ENCODE measurements around the gene FYB1.
A peak's percentile ranks its signal among the peaks of the same experiment; 100 is the strongest.

FYB1 gene

GRCh38 chr5:39080597-39081204 lies 138.7 kb downstream of the FYB1 start:
- no peak for DNase-seq (ENCODE audit: low read depth in 2 of 2)

- DNase-seq (ENCODE audit: low read depth in 2 of 2), result no peak
Observed at GRCh38 chr5:39080168-39080567, 139.2 kb downstream of the FYB1 start.

- DNase-seq (ENCODE audit: low read depth in 2 of 2), result no peak
Observed at GRCh38 chr5:39079147-39079546, 140.2 kb downstream of the FYB1 start.

GRCh38 chr5:39076757-39077728 lies 142.3 kb downstream of the FYB1 start:
- no peak for DNase-seq (ENCODE audit: low read depth in 2 of 2)

- no peak for DNase-seq (ENCODE audit: low read depth in 2 of 2)
Observed at GRCh38 chr5:39076101-39076756, 143.1 kb downstream of the FYB1 start.

- DNase-seq (ENCODE audit: low read depth in 2 of 2), result peak; percentile 88 to 89
Observed at GRCh38 chr5:39074017-39074814, 145.1 kb downstream of the FYB1 start, which contains the start of gene RICTOR. Gene RICTOR, minus strand, starts transcription at chr5:39074399. Its CDS starts 22 bp downstream, at chr5:39074377.

- no peak for DNase-seq (ENCODE audit: low read depth in 2 of 2)
Observed at GRCh38 chr5:39073767-39074016, 145.7 kb downstream of the FYB1 start.

GRCh38 chr5:39072925-39073766 lies 146.2 kb downstream of the FYB1 start:
- peak; percentile 17 to 44 for DNase-seq (ENCODE audit: low read depth in 2 of 2)

- DNase-seq (ENCODE audit: low read depth in 2 of 2), result no peak
Observed at GRCh38 chr5:39068099-39068498, 151.3 kb downstream of the FYB1 start.

GRCh38 chr5:39064450-39064849 lies 154.9 kb downstream of the FYB1 start:
- DNase-seq (ENCODE audit: low read depth in 2 of 2), result no peak

- no peak for DNase-seq (ENCODE audit: low read depth in 2 of 2)
Observed at GRCh38 chr5:39063037-39063436, 156.3 kb downstream of the FYB1 start.

GRCh38 chr5:39062530-39062929 lies 156.8 kb downstream of the FYB1 start:
- DNase-seq (ENCODE audit: low read depth in 2 of 2), result no peak

GRCh38 chr5:39062104-39062503 lies 157.3 kb downstream of the FYB1 start:
- DNase-seq (ENCODE audit: low read depth in 2 of 2), result no peak

- no peak for DNase-seq (ENCODE audit: low read depth in 2 of 2)
Observed at GRCh38 chr5:39059064-39059463, 160.3 kb downstream of the FYB1 start.

- DNase-seq (ENCODE audit: low read depth in 2 of 2), result no peak
Observed at GRCh38 chr5:39058178-39058921, 161.0 kb downstream of the FYB1 start.

GRCh38 chr5:39057734-39058133 lies 161.6 kb downstream of the FYB1 start:
- no peak for DNase-seq (ENCODE audit: low read depth in 2 of 2)

- DNase-seq (ENCODE audit: low read depth in 2 of 2), result no peak
Observed at GRCh38 chr5:39055768-39056398, 163.5 kb downstream of the FYB1 start.
